Putamen (tissue), 1 donor: Measurements from ENCODE around the gene KCTD21.

Experiments used
- DNase-seq: peaks from one replicate; pipeline ENCODE4 v3.0.0-alpha.2; 2016; ENCODE audit warnings: low spot score

Gene KCTD21

GRCh38 chr11:78200553-78200952, 12.1 kb upstream of the KCTD21 start:
- DNase-seq = no peak

GRCh38 chr11:78200061-78200460, 11.6 kb upstream of the KCTD21 start:
- DNase-seq = no peak

- no peak for DNase-seq
Observed at GRCh38 chr11:78199653-78200015, 11.2 kb upstream of the KCTD21 start.

- DNase-seq = no peak
Observed at GRCh38 chr11:78199015-78199652, 10.7 kb upstream of the KCTD21 start.

GRCh38 chr11:78197816-78198215, 9.4 kb upstream of the KCTD21 start:
- no peak for DNase-seq

GRCh38 chr11:78196661-78197091, 8.2 kb upstream of the KCTD21 start:
- no peak for DNase-seq

GRCh38 chr11:78195917-78196560, 7.6 kb upstream of the KCTD21 start:
- no peak for DNase-seq

GRCh38 chr11:78194490-78194889, 6.1 kb upstream of the KCTD21 start:
- no peak for DNase-seq

GRCh38 chr11:78193806-78194205, 5.4 kb upstream of the KCTD21 start:
- DNase-seq = no peak

GRCh38 chr11:78192911-78193351, 4.5 kb upstream of the KCTD21 start:
- no peak for DNase-seq

GRCh38 chr11:78192223-78192719, 3.8 kb upstream of the KCTD21 start:
- no peak for DNase-seq

GRCh38 chr11:78190871-78191538, 2.6 kb upstream of the KCTD21 start:
- DNase-seq = no peak

GRCh38 chr11:78190374-78190773, 1.9 kb upstream of the KCTD21 start:
- DNase-seq = no peak

- no peak for DNase-seq
Observed at GRCh38 chr11:78189851-78190250, 1.4 kb upstream of the KCTD21 start.

- no peak for DNase-seq
Observed at GRCh38 chr11:78189174-78189724, 823 bp upstream of the KCTD21 start.

- DNase-seq = peak; percentile 48
Observed at GRCh38 chr11:78187366-78188285, 800 bp downstream of the KCTD21 start.

- no peak for DNase-seq
Observed at GRCh38 chr11:78181185-78181584, 7.2 kb downstream of the KCTD21 start.

GRCh38 chr11:78180751-78181150, 7.7 kb downstream of the KCTD21 start:
- no peak for DNase-seq

- DNase-seq = no peak
Observed at GRCh38 chr11:78179459-78180071, 8.9 kb downstream of the KCTD21 start.

GRCh38 chr11:78177216-78177615, 11.2 kb downstream of the KCTD21 start:
- no peak for DNase-seq

- no peak for DNase-seq
Observed at GRCh38 chr11:78176605-78177141, 11.8 kb downstream of the KCTD21 start.
